DMS153 treated with DMSO at 0.1 percent for 48 hours (cell line): Measurements from ENCODE around the gene SNAP47.

Experiments used
- DNase-seq: peaks from one replicate; lab custom pipeline; 2025; ENCODE audit not compliant: unreplicated experiment; lab: John Stamatoyannopoulos, UW

SNAP47 gene

GRCh38 chr1:227795732-227796131 lies 60.5 kb downstream of the SNAP47 start:
- DNase-seq: no peak

DNA sequence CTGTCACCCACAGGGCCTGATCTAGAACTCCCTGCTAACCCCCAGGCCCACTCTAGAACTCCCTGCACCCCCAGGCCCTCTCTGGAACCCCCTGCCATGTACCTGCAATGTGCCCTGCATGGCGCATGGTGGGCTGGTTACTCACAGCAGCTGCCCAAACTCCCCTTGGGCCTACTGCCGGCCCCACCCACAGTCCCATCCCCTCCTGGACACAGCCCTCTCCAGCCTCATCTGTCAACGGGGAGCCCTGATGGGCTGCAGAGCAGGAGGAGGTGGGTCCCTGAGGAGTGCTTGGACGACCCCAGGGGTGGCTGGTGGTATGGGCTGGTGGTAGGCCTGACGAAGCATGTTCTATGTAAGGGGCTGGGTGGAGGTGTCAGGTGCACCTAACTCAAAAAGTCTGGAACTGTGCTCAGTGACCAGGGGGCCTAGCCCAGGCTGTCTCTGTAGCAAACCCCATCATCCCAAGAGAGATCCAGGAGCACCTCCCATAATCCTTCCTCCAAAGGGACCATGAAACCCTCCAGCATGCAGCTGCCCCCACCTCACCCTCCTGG lies 61.2 kb downstream of the SNAP47 start:
- DNase-seq: no peak

GRCh38 chr1:227797144-227797543 lies 61.9 kb downstream of the SNAP47 start:
- no peak for DNase-seq

GRCh38 chr1:227797625-227798024 lies 62.4 kb downstream of the SNAP47 start:
- no peak for DNase-seq

- no peak for DNase-seq
These were observed 63.0 kb downstream of the SNAP47 start for GRCh38 chr1:227798078-227798802.

DNA sequence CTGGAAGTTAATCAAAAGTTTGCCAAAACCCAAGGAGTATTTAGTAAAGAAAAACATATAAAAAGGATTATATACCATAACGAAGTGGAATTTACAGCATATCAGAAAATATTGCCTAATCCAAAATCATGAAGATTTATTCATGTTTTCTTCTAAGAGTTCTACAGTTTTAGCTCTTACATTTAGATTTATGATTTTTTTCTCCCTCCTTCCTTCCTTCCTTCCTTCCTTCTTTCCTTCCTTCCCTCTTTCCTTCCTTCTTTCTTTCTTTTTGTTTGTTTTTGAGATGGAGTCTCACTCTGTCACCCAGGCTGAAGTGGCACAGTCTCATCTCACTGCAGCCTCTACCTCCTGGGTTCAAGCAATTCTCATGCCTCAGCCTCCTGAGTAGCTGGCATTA lies 64.5 kb downstream of the SNAP47 start:
- DNase-seq: no peak

GRCh38 chr1:227803933-227804332 lies 68.7 kb downstream of the SNAP47 start:
- no peak for DNase-seq

DNA sequence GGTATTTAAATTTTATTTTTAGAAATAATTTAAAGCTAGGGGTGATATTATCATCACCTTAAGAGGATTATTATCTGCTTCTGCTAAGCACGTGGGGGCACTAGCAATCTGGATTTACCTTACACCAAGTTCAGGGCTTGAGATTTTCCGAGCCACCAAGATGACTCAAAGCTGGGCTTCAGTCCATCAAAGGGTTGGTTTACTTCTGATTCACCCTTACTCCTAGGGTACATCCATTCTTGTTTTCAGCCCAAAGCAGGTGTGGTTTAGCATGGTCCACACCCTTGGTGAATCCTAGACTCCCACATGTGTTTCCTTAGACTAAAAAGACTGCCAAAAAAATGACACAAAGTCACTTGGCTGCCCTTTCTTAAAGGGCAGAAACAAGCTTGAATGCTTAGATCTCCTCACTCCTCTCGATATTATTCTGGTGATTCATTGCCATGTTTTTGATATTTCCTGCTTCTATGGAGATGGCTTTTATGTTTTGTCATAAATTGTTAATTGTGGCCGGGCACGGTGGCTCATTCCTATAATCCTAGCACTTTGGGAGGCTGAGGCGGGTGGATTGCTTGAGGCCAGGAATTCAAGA lies 70.5 kb downstream of the SNAP47 start:
- no peak for DNase-seq

DNA sequence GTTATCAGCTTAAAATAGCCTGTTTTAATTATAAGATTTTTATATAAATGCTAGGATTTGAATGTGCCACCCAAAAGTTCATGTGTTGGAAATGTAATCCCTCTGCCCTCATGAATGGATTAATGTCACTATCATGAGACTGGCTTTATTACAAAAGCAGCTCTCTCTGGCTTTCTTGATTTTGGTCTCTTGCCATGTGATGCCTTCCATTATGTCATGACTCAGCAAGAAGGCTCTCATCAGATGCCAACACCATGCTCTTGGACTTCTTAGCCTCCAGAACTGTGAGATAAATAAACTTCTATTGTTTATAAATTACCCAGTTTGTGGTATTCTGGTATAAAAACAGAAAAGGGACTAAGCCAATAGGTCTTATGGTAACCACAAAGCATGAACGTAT lies 73.3 kb downstream of the SNAP47 start:
- DNase-seq: no peak

DNA sequence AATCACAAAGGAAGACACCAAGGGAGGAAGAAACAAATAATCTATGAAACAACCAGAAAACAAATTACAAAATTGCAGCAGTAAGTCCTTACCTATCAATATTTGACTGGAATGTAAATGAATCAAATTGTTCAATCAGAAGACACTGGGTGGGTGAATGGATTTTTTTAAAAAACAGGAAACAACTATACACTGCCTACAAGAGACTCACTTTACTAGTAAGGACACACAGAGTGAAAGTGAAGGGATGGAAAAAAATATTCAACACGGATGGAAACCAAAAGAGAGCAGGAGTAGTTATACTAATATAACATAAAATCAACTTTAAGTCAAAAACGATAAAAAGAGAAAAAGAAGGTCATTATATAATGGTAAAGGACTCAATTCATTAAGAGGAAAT lies 73.8 kb downstream of the SNAP47 start:
- no peak for DNase-seq

- no peak for DNase-seq
These were observed 78.7 kb downstream of the SNAP47 start for GRCh38 chr1:227813962-227814361.

GRCh38 chr1:227815468-227816409 lies 80.5 kb downstream of the SNAP47 start, which contains the start of gene PRSS38:
Gene PRSS38, plus strand, starts transcription at chr1:227815675. Its CDS starts 42 bp downstream, at chr1:227815717.
- DNase-seq: no peak

DNA sequence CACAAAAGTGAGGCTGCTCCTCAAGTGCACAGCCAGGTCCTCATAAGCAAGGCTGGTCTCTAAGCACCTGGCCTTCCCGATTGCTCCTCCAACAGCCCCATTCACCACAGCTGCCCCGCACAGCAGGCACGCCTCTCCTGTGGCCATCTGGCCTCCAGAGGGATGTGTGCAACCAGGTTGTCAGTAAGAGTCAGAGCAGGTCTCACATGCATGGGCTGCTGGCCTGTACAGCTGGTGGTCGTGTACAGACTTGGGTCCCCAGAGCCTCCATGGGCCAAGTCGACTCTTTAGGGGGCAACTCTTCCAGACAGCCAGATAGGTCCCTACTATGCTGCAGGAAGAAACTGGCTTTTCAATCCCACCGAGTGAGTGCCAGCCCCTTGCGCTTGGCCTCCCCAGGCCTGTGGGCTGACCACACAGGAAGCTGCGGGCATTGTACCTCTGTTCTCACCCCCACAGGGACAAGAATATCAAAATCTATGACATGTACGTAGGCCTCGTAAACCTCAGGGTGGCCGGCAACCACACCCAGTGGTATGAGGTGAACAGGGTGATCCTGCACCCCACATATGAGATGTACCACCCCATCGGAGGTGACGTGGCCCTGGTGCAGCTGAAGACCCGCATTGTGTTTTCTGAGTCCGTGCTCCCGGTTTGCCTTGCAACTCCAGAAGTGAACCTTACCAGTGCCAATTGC lies 81.7 kb downstream of the SNAP47 start:
- DNase-seq: no peak

DNA sequence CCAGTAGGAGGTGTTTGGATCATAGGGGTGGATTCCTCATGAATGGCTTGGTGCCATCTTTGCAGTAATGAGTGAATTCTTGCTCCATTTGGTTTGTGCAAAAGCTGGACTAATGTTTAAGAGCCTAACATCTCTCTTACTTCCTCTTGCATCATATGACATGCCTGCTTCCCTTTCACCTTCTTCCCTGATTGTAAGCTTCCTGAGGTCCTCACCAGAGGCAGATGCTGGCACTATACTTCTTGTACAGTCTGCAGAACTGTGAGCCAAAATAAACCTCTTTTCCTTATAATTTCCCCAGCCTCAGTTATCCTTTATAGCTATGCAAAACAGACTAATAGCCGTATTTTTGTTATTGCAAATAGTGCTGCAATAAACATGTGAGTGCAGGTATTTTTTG lies 88.3 kb downstream of the SNAP47 start:
- no peak for DNase-seq

GRCh38 chr1:227824204-227824603 lies 89.0 kb downstream of the SNAP47 start:
- DNase-seq: no peak

- DNase-seq: no peak
These were observed 93.6 kb downstream of the SNAP47 start for GRCh38 chr1:227828786-227829185.
